Stimulated activated CD8-positive, alpha-beta memory T cell treated with anti-CD3 and anti-CD28 coated beads, Interleukin-4, amount 100 ng/mL, for 48 hours (primary cell): Measurements from ENCODE around the gene SMARCA2.

Experiments used
- DNase-seq: peaks from one replicate; pipeline ENCODE4 v3.0.0-alpha.2; 2020

The SMARCA2 gene

GRCh38 chr9:2150338-2150737 lies 135.2 kb downstream of the SMARCA2 start:
- no peak for DNase-seq

- DNase-seq = no peak
Measured at GRCh38 chr9:2151171-2151570, 136.0 kb downstream of the SMARCA2 start.

- no peak for DNase-seq
Measured at GRCh38 chr9:2152966-2153629, 138.0 kb downstream of the SMARCA2 start.

- no peak for DNase-seq
Measured at GRCh38 chr9:2153630-2154217, 138.6 kb downstream of the SMARCA2 start.

GRCh38 chr9:2154731-2155130 lies 139.6 kb downstream of the SMARCA2 start:
- no peak for DNase-seq

- DNase-seq = no peak
Measured at GRCh38 chr9:2155966-2156365, 140.8 kb downstream of the SMARCA2 start.

GRCh38 chr9:2157277-2158110 lies 142.3 kb downstream of the SMARCA2 start:
- peak; percentile 64 for DNase-seq

GRCh38 chr9:2158111-2158610 lies 143.0 kb downstream of the SMARCA2 start:
- DNase-seq = peak; percentile 51

- DNase-seq = no peak
Measured at GRCh38 chr9:2158766-2159430, 143.8 kb downstream of the SMARCA2 start.

- no peak for DNase-seq
Measured at GRCh38 chr9:2159521-2160454, 144.6 kb downstream of the SMARCA2 start.

GRCh38 chr9:2161661-2162060 lies 146.5 kb downstream of the SMARCA2 start:
- no peak for DNase-seq

- no peak for DNase-seq
Measured at GRCh38 chr9:2163231-2163885, 148.2 kb downstream of the SMARCA2 start.

GRCh38 chr9:2164268-2164667 lies 149.1 kb downstream of the SMARCA2 start:
- no peak for DNase-seq

- no peak for DNase-seq
Measured at GRCh38 chr9:2166203-2166602, 151.1 kb downstream of the SMARCA2 start.

- DNase-seq = no peak
Measured at GRCh38 chr9:2169035-2169434, 153.9 kb downstream of the SMARCA2 start.

- DNase-seq = no peak
Measured at GRCh38 chr9:2170722-2171121, 155.6 kb downstream of the SMARCA2 start.

GRCh38 chr9:2173170-2173569 lies 158.0 kb downstream of the SMARCA2 start:
- DNase-seq = no peak

GRCh38 chr9:2173861-2174260 lies 158.7 kb downstream of the SMARCA2 start:
- no peak for DNase-seq

GRCh38 chr9:2174306-2174705 lies 159.2 kb downstream of the SMARCA2 start:
- no peak for DNase-seq

GRCh38 chr9:2174911-2175310 lies 159.8 kb downstream of the SMARCA2 start:
- DNase-seq = no peak

- DNase-seq = no peak
Measured at GRCh38 chr9:2177121-2177520, 162.0 kb downstream of the SMARCA2 start.
